WTC11 (cell line): ENCODE measurements around the gene DSN1. TPM values are rescaled to one million over a fixed set of nuclear protein-coding genes. Genes with fewer than 3 reads are reported as not detected.

ENCODE experiments used
- ATAC-seq: fragments of 200-7000 bp; cut with Tn5 transposase; 2 replicates; pipeline ENCODE4 v1.10.0; 2021; ENCODE audit warnings: mild to moderate bottlenecking, moderate library complexity
- CTCF ChIA-PET: fragments of 300-600 bp; sonication (Branson Sonifier 250); formaldehyde crosslinking; loops from one replicate; lab custom pipeline; 2021; ENCODE audit warnings: antibody characterized with exemption; lab: Charles Lee
- POLR2A ChIA-PET: fragments of 350-600 bp; sonication (Branson Sonifier 250); formaldehyde crosslinking; loops from one replicate; lab custom pipeline; 2021; ENCODE audit warnings: antibody characterized with exemption; lab: Charles Lee
- DNase-seq: peaks from one replicate; pipeline ENCODE4 v3.0.0; 2021; ENCODE audit warnings: low spot score
- H3K27ac Mint-ChIP-seq: 2 replicates; pipeline ENCODE4 v1.8.0; 2021; ENCODE audit warnings: mixed read lengths
- H3K27me3 Mint-ChIP-seq: 2 replicates; pipeline ENCODE4 v1.8.0; 2021; ENCODE audit warnings: low read depth, mild to moderate bottlenecking, moderate library complexity, mixed read lengths
- H3K36me3 Mint-ChIP-seq: 2 replicates; pipeline ENCODE4 v1.8.0; 2021; ENCODE audit warnings: mixed read lengths
- H3K4me1 Mint-ChIP-seq: 2 replicates; pipeline ENCODE4 v1.8.0; 2022; ENCODE audit warnings: mixed read lengths
- H3K4me3 Mint-ChIP-seq: 2 replicates; pipeline ENCODE4 v1.8.0; 2021; ENCODE audit warnings: mild to moderate bottlenecking, moderate library complexity, mixed read lengths
- H3K9me3 Mint-ChIP-seq: 2 replicates; pipeline ENCODE4 v1.8.0; 2021; ENCODE audit warnings: mixed read lengths
- CREM ChIP-seq: sonication (generic); formaldehyde crosslinking; IDR thresholded peaks from 2 replicates; pipeline ENCODE4 v1.8.1; 2022; ENCODE audit warnings: mild to moderate bottlenecking, missing genetic modification reagents, moderate library complexity
- MXD4 ChIP-seq: fragments of 250-450 bp; sonication (Bioruptor Pico); IDR thresholded peaks from 2 replicates; pipeline ENCODE4 v1.8.0; 2021; ENCODE audit warnings: mild to moderate bottlenecking, moderate library complexity, borderline replicate concordance
- NR3C1 ChIP-seq: sonication (generic); formaldehyde crosslinking; conservative IDR thresholded peaks from 2 replicates; pipeline ENCODE4 v1.8.1; 2023; ENCODE audit warnings: low read depth, mild to moderate bottlenecking, missing genetic modification reagents
- PRRX2 ChIP-seq: fragments of 250-450 bp; sonication (Bioruptor Pico); IDR thresholded peaks from 2 replicates; pipeline ENCODE4 v1.8.0; 2021; ENCODE audit warnings: mild to moderate bottlenecking
- SMAD3 ChIP-seq: sonication (generic); formaldehyde crosslinking; IDR thresholded peaks from 2 replicates; pipeline ENCODE4 v1.8.0; 2022; ENCODE audit warnings: missing genetic modification reagents, mild to moderate bottlenecking, borderline replicate concordance
- SOX15 ChIP-seq: fragments of 250-450 bp; sonication (Bioruptor Pico); IDR thresholded peaks from 2 replicates; pipeline ENCODE4 v1.9.0; 2021; ENCODE audit warnings: mild to moderate bottlenecking
- SP1 ChIP-seq: sonication (generic); formaldehyde crosslinking; conservative IDR thresholded peaks from 2 replicates; pipeline ENCODE4 v1.8.1; 2022; ENCODE audit warnings: missing genetic modification reagents
- TEAD4 ChIP-seq: sonication (generic); formaldehyde crosslinking; IDR thresholded peaks from 2 replicates; pipeline ENCODE4 v1.8.0; 2022; ENCODE audit warnings: mild to moderate bottlenecking, missing genetic modification reagents
- ZNF263 ChIP-seq: sonication (generic); formaldehyde crosslinking; IDR thresholded peaks from 2 replicates; pipeline ENCODE4 v1.8.1; 2022; ENCODE audit warnings: low read depth, mild to moderate bottlenecking, moderate library complexity, missing genetic modification reagents
- ZNF423 ChIP-seq: fragments of 250-450 bp; sonication (Bioruptor Pico); IDR thresholded peaks from 2 replicates; pipeline ENCODE4 v2.1.2; 2022; ENCODE audit warnings: mild to moderate bottlenecking, moderate library complexity
- total RNA-seq: library from RNA; stranded (reverse); gene quantifications from 3 replicates; pipeline ENCODE4 v1.2.3, GENCODE V29; 2021
- TF ChIP-seq, protein P1 (sequence below): sonication (generic); formaldehyde crosslinking; IDR thresholded peaks from 2 replicates; pipeline ENCODE4 v1.8.1; 2023; ENCODE audit warnings: mild to moderate bottlenecking, moderate library complexity, missing genetic modification reagents
- TF ChIP-seq, protein P2 (sequence below): fragments of 250-450 bp; sonication (Bioruptor Pico); IDR thresholded peaks from 2 replicates; pipeline ENCODE4 v1.8.0; 2021; ENCODE audit warnings: mild to moderate bottlenecking
- TF ChIP-seq, protein P3 (sequence below): sonication (generic); formaldehyde crosslinking; IDR thresholded peaks from 2 replicates; pipeline ENCODE4 v1.8.0; 2022; ENCODE audit warnings: missing genetic modification reagents
- TF ChIP-seq, protein P4 (sequence below): sonication (generic); formaldehyde crosslinking; IDR thresholded peaks from 2 replicates; pipeline ENCODE4 v1.8.0; 2022; ENCODE audit warnings: mild to moderate bottlenecking, missing genetic modification reagents
- TF ChIP-seq, protein P5 (sequence below): sonication (generic); formaldehyde crosslinking; IDR thresholded peaks from 2 replicates; pipeline ENCODE4 v1.8.0; 2023; ENCODE audit warnings: mild to moderate bottlenecking, missing genetic modification reagents
- TF ChIP-seq, protein P6 (sequence below): sonication (generic); formaldehyde crosslinking; IDR thresholded peaks from 2 replicates; pipeline ENCODE4 v1.8.1; 2022; ENCODE audit warnings: missing genetic modification reagents, borderline replicate concordance

The DSN1 gene
- total RNA-seq, 1 experiment from 2014 or later, result 27.0 TPM

DNA sequence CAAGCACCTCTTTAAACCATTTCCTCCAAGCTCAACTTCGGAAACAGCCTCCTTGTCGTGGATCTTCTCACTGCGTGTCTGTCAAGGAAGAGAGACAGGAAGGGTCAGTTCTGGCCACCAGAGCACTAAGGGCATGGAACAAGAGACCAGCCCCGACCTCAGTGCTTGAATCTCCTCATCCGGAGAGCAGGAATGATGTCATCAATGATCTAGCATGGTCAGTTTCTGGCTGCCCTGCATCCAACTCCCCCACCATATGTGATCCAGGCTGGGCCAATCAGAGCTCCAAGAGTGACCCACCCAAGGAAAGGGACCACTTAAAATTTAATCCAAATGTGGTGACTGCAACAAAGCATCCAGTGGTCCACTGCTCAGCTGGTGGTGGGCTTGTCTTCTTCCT, 23.3 kb upstream of the DSN1 start (continued):
- TF ChIP-seq, protein P1, sequence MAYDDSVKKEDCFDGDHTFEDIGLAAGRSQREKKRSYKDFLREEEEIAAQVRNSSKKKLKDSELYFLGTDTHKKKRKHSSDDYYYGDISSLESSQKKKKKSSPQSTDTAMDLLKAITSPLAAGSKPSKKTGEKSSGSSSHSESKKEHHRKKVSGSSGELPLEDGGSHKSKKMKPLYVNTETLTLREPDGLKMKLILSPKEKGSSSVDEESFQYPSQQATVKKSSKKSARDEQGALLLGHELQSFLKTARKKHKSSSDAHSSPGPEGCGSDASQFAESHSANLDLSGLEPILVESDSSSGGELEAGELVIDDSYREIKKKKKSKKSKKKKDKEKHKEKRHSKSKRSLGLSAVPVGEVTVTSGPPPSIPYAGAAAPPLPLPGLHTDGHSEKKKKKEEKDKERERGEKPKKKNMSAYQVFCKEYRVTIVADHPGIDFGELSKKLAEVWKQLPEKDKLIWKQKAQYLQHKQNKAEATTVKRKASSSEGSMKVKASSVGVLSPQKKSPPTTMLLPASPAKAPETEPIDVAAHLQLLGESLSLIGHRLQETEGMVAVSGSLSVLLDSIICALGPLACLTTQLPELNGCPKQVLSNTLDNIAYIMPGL, result no peak

DNA sequence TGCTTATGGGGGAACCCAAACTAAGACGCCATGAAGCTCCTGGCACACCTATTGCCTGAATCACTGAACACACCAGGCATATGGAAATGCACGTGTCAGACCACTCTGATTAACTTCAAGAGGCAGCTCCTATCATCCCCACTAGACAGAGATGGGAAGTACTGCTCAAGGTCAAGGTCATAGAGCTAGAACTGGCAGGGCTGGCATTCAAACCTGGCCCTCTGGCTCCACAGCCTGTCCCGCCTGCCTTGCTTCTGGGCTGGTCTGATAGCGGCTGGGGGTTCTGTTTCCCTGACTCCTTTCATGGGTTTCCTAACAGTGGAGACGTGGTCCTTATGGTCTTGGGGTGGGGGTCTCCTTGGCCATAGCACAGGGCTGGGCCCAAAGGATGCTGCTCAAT, 22.6 kb upstream of the DSN1 start:
- ChIA-PET CTCF (interaction anchor here (0.5 to 1.6 kb wide), 6 partner anchors 9 to 123 kb away, joined by 3 to 9 read pairs (median 4); a partner anchor contains a TSS), POLR2A (no interaction called here)
- TF ChIP-seq SP1 (CRISPR knock-in tag) (no peak), SOX15 (no peak), SMAD3 (CRISPR knock-in tag) (no peak), PRRX2 (no peak), TEAD4 (no peak), ZNF423 (CRISPR knock-in tag) (no peak), ZNF263 (CRISPR knock-in tag) (no peak), MXD4 (CRISPR knock-in tag) (no peak), CREM (CRISPR knock-in tag) (no peak), NR3C1 (no peak)
- TF ChIP-seq, protein P2, sequence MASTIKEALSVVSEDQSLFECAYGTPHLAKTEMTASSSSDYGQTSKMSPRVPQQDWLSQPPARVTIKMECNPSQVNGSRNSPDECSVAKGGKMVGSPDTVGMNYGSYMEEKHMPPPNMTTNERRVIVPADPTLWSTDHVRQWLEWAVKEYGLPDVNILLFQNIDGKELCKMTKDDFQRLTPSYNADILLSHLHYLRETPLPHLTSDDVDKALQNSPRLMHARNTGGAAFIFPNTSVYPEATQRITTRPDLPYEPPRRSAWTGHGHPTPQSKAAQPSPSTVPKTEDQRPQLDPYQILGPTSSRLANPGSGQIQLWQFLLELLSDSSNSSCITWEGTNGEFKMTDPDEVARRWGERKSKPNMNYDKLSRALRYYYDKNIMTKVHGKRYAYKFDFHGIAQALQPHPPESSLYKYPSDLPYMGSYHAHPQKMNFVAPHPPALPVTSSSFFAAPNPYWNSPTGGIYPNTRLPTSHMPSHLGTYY, result no peak
- TF ChIP-seq, protein P3, sequence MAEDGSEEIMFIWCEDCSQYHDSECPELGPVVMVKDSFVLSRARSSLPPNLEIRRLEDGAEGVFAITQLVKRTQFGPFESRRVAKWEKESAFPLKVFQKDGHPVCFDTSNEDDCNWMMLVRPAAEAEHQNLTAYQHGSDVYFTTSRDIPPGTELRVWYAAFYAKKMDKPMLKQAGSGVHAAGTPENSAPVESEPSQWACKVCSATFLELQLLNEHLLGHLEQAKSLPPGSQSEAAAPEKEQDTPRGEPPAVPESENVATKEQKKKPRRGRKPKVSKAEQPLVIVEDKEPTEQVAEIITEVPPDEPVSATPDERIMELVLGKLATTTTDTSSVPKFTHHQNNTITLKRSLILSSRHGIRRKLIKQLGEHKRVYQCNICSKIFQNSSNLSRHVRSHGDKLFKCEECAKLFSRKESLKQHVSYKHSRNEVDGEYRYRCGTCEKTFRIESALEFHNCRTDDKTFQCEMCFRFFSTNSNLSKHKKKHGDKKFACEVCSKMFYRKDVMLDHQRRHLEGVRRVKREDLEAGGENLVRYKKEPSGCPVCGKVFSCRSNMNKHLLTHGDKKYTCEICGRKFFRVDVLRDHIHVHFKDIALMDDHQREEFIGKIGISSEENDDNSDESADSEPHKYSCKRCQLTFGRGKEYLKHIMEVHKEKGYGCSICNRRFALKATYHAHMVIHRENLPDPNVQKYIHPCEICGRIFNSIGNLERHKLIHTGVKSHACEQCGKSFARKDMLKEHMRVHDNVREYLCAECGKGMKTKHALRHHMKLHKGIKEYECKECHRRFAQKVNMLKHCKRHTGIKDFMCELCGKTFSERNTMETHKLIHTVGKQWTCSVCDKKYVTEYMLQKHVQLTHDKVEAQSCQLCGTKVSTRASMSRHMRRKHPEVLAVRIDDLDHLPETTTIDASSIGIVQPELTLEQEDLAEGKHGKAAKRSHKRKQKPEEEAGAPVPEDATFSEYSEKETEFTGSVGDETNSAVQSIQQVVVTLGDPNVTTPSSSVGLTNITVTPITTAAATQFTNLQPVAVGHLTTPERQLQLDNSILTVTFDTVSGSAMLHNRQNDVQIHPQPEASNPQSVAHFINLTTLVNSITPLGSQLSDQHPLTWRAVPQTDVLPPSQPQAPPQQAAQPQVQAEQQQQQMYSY (CRISPR knock-in tag), result no peak
- TF ChIP-seq, protein P4, sequence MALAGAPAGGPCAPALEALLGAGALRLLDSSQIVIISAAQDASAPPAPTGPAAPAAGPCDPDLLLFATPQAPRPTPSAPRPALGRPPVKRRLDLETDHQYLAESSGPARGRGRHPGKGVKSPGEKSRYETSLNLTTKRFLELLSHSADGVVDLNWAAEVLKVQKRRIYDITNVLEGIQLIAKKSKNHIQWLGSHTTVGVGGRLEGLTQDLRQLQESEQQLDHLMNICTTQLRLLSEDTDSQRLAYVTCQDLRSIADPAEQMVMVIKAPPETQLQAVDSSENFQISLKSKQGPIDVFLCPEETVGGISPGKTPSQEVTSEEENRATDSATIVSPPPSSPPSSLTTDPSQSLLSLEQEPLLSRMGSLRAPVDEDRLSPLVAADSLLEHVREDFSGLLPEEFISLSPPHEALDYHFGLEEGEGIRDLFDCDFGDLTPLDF (CRISPR knock-in tag), result no peak
- TF ChIP-seq, protein P5, sequence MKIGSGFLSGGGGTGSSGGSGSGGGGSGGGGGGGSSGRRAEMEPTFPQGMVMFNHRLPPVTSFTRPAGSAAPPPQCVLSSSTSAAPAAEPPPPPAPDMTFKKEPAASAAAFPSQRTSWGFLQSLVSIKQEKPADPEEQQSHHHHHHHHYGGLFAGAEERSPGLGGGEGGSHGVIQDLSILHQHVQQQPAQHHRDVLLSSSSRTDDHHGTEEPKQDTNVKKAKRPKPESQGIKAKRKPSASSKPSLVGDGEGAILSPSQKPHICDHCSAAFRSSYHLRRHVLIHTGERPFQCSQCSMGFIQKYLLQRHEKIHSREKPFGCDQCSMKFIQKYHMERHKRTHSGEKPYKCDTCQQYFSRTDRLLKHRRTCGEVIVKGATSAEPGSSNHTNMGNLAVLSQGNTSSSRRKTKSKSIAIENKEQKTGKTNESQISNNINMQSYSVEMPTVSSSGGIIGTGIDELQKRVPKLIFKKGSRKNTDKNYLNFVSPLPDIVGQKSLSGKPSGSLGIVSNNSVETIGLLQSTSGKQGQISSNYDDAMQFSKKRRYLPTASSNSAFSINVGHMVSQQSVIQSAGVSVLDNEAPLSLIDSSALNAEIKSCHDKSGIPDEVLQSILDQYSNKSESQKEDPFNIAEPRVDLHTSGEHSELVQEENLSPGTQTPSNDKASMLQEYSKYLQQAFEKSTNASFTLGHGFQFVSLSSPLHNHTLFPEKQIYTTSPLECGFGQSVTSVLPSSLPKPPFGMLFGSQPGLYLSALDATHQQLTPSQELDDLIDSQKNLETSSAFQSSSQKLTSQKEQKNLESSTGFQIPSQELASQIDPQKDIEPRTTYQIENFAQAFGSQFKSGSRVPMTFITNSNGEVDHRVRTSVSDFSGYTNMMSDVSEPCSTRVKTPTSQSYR, result no peak
- TF ChIP-seq, protein P6, sequence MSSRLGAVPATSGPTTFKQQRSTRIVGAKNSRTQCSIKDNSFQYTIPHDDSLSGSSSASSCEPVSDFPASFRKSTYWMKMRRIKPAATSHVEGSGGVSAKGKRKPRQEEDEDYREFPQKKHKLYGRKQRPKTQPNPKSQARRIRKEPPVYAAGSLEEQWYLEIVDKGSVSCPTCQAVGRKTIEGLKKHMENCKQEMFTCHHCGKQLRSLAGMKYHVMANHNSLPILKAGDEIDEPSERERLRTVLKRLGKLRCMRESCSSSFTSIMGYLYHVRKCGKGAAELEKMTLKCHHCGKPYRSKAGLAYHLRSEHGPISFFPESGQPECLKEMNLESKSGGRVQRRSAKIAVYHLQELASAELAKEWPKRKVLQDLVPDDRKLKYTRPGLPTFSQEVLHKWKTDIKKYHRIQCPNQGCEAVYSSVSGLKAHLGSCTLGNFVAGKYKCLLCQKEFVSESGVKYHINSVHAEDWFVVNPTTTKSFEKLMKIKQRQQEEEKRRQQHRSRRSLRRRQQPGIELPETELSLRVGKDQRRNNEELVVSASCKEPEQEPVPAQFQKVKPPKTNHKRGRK, result no peak
- ATAC-seq (no peak), DNase-seq (no peak)
- Mint-ChIP-seq H3K36me3 (peaks cover 43% of the 10 kb centered on the region), H3K27me3 (no peaks in the 10 kb centered on the region), H3K27ac (no peak overlapping the region), H3K4me3 (no peak overlapping the region), H3K9me3 (no peaks in the 10 kb centered on the region), H3K4me1 (no peaks in the 10 kb centered on the region)
